SHP77 (cell line): ENCODE data around the gene SRCIN1.
"Not testable (repeated sequence)": the region's sequence is repeated elsewhere in the genome, so short reads cannot be mapped to it uniquely, and the experiment has no call there.

Experiments
- DNase-seq, 2 experiments: peaks; one replicate each; lab custom pipeline; 2025; lab: John Stamatoyannopoulos, UW

The SRCIN1 gene

DNA sequence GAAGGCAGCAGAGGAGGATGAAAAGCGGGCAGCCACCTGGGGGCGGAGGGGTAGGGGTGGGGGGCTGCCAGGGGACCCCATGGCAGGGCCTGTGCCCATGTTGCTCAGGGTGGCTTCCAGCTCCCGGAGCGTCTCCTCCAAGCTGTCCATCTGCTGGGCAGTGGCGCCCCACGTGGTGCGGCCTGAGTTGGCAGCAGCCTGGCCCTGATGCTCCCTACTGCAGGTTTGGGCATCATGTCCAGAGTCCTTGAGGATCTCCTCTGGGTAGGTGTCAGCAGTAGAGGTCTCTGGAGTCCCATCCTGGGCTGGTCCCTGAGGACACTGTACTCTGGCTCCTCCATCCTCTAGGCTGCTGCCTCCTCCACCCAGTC lies 60.9 kb downstream of the SRCIN1 start:
- DNase-seq = no peak

DNA sequence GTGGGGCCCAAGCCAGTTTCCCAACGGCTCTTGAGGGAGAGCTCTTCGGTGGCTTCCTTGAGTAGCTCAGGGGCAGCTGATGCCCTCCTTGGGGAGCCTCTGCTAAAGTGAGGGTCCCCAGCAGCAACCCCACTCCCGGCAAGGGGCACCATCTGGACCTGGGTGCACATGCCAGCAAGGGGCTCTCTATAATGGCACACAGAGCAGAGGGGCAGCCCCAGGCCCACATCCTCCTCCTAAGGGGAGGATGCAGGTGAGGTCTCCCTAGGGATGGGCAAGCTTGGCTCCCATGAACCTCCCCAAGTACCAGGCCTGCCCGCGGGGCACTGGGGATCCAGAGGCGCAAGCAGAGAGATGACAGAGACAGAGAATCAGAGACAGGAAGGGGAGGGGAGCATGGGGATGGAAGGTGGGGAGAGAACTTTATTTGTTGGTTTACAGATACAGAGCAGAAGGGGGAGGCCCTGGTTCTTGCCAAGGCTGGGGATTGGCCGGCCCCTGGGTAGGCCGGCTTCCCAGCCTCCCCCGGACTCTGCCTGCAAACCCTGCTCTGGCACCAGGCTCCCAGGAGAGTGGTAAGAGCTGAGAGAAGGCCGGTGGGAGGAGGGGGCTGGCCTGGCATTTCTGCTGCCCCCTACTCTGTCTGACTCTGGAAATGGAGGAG lies 61.4 kb downstream of the SRCIN1 start:
- DNase-seq = no peak

DNA sequence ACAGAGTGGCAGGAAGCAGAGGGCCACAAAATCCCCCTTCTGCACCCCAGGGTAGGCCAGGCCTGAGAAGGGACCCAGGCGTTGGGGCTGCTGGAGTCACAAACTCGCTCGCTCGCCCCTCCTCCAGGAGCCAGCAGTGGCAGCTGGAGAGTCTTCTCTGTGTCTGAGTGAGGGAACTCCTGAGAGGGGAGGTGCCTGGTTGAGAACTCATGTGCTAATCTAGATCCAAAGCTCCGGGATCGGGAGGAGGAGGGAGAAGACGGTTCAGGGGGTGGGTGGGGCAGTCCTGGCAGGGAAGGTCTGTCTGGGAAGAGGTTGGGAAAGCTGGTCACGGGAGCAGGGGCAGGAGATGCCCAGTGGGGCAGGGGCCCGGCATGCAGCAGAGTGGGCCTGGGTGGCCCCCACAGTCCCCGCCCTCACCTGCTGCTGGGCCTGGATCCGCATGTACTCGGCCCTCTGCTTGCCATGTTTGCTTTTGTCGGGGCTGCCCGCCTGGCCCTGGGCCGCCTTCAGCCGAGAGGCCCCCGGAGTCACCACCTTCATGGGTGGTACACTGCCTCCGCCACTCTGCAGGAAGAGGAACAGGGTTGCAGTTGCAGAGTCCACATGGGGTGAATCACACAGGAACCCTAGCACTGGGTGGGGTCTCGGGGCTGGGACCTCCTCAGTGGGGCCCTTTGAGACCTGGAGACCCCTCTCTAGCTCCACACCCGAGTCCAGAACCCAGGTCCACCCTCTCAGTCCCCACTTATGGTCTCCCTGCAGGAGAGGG lies 62.2 kb downstream of the SRCIN1 start:
- DNase-seq = no peak

DNA sequence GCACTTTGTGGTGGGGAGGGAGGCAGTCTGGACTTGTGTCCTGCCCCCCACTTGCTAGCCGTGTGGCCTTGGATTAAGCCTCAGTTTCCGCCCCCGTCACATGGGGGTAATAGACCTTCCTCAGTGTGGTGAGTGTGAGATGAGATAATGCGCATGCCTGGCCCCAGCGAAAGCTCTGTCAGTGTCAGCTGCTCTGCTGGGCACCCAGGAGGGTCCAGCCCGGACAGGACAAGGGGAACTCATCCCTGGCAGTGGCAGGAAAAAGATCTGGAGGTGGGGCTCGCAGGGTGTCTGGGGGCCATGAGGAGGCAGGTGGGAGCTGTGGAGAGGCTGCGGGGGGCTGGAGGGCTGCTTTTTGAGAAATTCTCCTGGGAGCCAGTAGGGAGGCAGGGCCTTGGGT lies 63.5 kb downstream of the SRCIN1 start:
- no peak for DNase-seq

DNA sequence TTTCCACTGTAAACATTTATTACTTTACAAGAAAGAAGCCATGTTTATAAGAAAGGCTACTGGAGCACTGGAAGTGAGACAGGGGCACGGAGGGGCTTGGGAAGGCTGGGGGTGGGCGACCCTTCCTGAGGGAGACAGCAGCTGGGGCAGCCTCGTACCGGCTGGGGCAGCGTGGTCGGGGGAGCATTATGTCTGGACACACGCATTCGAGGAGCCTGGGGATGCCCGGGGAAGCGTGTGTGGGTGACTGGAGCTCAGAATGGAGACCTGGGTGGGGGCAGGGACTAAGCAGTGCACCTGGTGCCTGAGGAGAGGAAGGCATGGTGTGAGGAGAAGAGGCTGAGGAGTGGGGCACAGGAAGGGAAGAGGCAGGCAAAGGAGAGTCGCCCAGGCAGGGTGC lies 64.5 kb downstream of the SRCIN1 start:
- peak in 1 of 2 experiments; percentile 36 for DNase-seq

DNA sequence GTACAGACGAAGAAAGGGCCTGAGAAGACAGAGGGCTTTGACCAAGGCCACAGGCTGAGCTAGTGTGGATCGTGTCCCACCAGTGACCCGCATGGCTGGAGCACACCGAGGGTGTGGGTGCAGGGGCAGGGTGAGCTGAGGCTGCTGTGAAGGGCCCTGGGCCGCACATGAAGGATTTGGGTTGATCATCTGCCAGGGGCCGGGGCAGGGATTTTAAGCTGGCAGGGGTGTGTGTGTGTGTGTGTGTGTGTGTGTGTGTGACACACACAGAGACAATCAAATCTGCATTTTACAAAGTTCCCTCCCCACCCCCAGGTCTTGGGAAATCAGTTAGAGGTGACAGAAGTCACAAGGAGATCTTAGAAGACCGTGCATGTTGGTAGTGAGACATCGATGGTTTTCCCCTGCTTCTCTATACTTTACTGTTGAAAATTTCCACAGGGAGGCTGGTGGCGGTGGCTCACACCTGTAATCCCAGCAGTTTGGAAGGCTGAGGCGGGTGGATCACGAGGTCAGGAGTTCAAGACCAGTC lies 65.2 kb downstream of the SRCIN1 start:
- DNase-seq = no peak

DNA sequence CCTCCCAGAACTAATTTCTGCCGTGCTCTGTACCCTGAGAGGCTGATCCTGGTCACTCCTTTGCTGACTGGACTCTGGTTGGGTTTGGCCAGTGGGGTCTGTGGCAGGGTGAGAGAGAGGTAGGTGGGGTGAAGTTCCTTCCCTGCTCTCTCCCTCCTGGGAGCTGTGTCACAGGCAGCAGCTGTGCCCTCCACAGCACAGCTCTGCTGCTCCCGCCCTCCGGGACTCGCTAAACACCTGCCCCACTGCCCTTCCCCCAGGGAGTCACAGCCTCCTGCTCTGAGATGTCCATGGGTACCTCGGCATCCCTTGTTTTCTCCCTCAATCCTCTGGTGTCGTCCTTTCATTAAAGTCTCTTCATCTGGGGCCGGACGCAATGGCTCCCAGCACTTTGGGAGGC lies 66.4 kb downstream of the SRCIN1 start:
- DNase-seq = peak; percentile 90 to 95

DNA sequence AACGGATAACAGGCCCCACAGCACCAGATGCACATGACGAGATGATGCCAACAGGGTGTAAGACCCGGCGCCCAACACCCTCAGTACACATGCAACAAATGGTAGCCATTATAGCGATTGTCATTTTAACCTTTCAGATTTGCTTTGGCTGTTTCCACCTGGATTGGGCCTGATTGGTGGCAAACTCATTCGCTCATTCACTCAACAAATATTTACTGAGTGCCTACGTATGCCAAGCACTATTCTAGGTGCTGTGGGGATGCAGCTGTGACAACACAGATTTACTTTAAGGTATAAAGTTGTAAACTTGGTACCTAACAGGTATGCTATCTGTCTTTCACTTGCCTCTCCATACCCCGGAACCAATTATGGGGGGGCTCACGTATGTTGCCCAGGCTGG lies 66.8 kb downstream of the SRCIN1 start:
- DNase-seq = peak; percentile 88 to 91

DNA sequence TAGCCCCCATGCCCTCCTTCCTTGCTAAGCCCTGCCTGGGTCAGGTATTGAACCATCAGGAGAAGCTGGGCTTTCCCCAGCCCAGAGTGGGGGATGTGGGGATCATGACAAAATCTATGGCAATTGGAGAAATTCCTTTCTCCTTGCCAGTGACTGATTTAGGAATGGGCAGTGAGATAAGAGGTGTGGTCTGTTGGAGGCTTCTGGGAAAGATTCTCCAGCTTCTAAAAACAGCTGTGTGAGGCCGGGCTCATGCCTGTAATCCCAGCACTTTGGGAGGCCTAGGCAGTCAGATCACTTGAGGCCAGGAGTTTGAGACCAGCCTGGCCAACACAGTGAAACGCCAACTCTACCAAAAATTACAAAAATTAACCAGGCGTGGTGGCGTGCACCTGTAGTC lies 69.1 kb downstream of the SRCIN1 start:
- no peak for DNase-seq

DNA sequence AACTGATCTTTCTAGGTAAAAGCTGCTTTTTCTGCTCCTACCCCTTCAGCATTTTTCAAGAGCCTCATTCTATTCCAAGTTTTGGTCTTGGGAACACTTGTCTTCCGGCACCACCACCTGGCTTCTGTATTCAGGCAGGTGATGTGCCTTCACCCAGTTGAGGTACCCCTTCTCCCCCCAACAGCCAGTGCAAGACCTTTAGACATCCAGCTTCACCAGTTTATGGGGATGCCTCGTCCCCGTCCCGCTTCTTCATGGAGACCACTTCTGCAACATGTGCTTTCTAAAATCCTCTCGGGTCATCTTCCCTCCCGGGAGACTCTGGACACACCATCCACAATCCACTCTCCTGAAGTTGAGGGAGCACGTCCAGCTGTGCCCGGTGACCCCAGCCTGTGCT lies 69.9 kb downstream of the SRCIN1 start:
- no peak for DNase-seq

DNA sequence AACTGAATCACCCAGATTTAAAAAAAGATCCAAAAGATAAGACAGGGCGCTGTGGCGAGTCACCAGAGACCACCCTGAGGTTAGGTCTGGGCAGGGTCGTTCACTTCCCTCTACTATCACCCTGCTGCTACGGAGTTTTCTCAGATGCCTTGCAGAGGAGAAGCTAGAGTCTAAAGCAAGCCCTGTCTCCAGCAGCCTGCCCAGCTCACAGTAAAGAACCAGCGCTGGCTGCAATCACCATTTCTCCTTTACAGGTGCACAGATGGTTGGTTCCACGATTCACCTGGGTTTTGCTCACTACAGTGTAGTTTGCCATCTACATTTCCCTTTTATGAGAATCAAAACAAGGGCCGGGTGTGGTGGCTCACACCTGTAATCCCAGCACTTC lies 71.3 kb downstream of the SRCIN1 start:
- no peak for DNase-seq

DNA sequence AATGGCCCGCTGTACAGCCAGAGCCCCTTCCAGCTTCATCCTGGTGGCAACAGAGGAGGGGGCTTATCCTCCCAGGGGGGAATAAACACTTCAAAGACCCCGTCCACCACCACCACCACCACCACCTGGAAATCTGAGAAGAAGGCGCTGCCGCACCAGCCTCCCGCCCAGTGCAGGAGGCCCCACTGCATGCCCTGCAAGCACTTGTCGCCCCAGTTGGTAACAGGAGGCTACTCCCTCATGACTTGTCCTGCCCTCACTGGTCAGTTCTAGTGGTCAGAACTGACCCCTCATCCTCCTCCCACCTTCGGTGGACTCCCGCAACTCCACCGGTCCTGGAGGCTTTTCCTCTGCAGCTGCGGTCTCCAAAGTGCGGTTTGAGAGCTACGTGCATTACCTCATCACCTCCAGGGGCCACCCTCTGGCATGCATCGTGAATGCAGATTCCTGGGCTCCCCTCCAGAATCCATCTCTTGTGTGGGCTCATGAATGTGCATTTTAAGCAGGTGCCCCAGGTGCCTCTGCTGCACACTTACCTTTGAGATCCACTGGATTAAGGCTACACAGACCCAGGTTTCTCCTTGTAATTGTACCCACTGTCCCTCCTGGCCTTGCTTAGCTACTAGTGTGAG lies 71.8 kb downstream of the SRCIN1 start:
- peak; percentile 61 to 64 for DNase-seq

DNA sequence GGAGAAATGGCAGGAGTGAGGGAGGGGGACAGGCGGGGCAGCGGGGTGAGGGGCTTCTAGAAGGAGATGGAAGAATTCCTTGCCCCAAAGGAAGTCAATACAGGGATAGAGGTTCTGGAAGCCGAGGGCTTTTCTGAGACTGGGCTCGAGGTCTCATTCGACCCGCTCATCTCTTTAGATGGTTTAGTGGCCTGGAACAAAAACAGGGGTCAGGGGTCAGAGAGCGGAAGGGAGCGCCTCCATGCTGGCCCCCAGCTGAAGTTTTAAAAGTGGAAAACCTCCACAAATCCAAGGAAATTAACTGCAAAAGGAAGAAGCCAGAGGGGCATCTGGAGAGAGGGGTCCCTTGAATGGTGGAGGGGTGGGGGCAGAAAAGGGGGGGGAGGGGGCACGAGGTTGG lies 72.5 kb downstream of the SRCIN1 start:
- DNase-seq = no peak

DNA sequence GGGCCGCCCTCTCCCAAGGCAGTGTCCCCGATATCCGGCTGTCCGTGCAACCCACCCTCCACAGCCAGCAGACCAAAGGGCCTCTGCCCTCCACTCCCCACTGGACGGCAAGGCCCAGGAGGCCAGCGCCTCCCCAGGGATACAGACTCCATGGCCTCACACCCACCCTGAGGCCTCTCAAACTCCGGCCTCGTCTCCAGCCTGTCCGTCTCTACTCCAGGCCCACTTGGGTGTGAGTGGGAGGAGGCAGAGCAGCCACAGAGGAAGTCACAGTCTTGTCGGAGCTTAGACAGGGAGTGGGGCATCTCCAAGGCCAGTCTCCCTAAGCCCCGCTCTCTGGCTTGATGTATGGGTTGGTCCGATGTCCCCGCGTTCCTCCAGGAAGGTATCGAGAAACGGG lies 73.3 kb downstream of the SRCIN1 start:
- no peak for DNase-seq

DNA sequence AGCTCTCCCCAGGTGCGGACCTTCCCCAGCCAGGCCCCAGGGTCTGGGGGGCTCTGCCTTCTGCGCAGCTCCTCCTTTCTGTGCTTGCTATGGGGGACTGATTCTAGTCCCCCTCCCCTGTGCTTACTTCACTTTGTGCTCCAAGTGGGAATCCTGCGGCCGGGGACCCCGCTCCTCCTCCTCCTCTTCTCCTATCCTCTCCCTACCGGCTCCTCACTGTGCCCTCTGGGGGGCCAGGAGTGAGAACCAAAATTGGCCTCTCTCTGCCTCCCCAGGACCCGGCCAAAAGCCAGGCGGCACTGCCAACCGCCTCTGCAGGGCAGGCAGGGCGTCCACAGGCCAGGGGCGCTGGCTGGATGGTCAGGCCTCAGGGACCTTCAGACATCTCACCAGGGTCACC lies 74.0 kb downstream of the SRCIN1 start:
- DNase-seq = not testable (repeated sequence)

DNA sequence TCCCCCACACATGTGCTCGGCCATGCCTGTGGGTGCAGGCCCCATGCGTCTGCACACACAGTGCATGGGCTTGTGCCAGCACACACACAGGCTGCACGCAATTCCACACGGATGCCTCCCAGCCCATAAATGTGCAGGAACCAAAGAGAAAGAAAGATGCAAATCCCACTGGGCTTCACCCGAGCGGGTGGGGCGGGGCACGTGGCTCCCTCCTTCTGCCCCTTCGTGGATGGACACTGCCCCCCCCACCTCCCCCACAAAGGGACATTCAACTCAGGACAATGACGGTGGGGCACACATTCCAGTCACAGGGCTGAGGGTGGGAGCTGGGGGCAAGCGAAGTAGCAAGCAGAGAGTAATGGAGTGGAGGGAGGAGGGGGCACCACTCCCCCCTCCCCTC lies 74.9 kb downstream of the SRCIN1 start:
- DNase-seq = not testable (repeated sequence)

DNA sequence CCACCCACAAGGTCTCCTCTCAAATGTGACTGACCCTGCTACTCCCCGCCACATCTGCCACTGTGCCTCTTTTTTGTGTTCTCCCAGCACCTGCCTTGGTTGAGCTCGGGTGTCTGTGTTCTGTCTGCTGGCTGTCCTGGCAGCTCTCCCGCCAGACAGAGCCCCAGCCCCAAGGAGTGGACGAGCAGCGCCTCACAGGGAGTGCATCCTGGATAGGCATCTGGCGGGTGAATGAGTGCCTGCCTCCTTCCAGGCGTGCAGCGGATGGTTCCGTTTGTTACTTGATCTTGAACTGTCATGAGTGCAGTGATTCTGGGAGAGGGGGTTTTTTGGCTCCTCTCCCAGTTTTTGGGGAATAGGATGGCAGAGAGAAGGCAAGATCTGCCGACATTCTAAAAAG lies 77.6 kb downstream of the SRCIN1 start:
- DNase-seq = peak; percentile 31 to 44

DNA sequence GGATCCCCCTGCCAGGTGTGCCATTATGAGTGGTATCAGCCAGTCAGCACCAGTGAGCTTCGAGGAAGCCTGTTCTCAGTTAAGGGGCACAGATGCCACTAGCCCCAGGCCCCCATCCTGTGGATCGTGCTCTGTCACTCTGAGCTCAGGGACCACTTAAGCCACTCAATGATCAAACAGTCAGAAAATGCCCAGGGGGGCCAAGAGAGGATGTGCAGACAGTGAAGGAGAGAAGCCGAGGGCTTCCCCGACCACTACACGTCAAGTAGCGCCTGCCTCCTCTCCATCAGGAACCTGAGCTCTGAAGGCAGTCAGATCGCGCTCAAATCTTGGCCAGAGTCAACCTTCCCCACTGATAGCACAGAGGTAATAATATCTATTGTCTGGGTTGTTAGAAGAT lies 79.2 kb downstream of the SRCIN1 start:
- not testable (repeated sequence) for DNase-seq

DNA sequence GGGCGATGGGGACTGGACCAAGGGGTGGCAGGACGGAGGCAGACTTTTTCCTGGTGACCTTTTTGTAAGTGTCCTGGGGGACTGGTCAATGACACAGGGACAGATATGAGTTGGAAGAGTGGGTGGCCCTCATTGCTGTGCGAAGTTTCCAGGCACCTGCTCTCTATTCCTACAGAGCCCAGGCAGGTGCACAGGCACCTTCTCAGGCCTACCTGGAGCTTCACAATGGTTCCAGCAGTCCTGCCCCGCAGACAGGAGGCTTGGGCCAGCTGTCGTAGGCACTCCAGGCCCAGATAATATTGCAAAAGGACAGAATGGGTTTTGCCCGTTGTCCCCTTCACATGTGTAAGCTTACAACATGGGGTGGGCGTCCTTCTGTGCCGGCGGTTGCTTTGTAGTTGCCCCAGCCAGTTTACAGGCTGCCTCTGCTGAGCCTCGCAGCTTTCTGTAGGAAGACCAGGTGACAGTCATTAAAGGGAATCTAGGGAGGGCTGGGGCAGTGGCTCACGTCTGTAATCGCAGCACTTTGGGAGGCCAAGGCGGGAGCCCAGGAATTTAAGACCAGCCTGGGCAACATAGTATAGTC lies 93.2 kb downstream of the SRCIN1 start:
- DNase-seq = no peak

DNA sequence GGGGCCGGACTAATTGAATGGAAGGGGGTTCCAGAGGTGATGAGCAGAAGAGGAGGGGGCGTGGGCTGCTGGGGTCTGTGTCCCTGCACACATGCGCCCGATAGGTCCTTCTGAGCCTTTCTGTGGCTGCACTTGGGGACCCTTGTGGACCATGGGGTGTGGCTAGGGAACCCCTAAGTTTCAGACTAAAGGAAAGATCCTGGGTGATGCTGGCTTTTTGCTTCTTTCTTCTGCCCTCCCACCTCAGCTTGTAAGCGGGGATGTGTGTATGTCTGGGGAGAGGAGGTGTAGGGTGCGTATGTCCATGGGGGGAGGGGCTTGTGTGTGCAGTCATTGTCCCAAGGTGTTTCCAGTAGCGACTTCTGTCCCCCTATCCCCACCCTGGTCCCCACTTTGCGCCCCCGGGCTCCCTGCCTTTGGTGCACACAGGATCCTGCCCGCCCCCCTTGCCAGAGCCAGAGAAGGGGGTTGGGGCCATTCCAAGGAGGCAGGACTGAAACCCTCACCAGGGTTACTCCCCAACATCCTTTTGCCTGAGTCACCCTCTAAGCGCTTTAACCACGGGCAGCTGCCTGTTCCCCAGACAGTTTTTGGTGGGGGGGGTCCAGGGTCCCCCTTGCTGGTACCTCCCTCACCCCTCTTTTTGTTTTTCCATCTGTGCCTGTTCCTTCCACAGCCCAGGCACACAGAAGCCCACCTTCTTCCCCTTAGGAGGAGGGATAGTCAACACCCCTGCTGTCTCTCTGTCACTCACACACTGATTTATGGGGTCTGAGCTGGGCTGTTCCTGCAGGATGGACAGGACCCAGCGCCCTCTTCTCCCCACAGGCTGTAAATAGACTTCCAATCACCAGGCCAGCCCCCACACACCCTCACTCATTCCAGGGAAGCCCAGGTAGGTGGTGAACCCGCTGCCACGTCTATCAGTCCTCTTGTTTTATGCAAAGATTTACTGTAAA lies 94.3 kb downstream of the SRCIN1 start:
- DNase-seq = no peak

DNA sequence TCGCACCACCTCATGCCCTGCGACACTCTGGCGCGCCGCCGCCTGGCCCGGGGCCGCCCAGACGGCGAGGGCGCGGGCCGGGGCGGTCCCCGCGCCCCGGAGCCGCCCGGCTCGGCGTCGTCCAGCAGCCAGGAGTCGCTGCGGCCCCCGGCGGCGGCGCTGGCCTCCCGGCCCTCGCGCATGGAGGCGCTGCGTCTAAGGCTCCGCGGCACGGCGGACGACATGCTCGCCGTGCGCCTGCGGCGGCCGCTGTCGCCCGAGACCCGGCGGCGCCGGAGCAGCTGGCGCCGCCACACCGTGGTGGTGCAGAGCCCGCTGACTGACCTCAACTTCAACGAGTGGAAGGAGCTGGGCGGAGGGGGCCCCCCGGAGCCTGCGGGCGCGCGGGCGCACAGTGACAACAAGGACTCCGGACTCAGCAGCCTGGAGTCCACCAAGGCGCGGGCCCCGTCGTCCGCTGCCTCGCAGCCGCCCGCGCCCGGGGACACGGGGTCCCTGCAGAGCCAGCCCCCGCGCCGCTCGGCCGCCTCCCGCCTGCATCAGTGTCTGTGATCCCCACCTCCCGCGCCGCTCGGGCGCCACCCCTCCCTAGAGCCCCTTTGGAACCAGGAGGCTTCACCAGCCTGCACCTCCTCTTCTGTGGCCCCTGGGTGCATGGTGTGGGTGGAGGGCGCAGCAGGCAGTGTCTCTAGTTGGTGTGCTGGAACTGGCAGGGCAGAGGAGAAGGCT lies 95.2 kb downstream of the SRCIN1 start:
- DNase-seq = no peak
